GM19099 (cell line): ENCODE data around the gene CCDC180.

Experiments used
- POLR2A ChIP-seq: IDR thresholded peaks from 3 replicates; pipeline ENCODE4 v1.6.1; 2011; ENCODE audit warnings: low read depth; ENCODE audit not compliant: insufficient read length; ENCODE audit errors: extremely low read depth

CCDC180 gene

GRCh38 chr9:97324954-97325353 is 17.5 kb downstream of the CCDC180 start:
- TF ChIP-seq POLR2A, result no peak

GRCh38 chr9:97327562-97327961 is 20.1 kb downstream of the CCDC180 start:
- TF ChIP-seq POLR2A, result no peak

- no peak for TF ChIP-seq POLR2A
Observed at GRCh38 chr9:97332993-97333392, 25.5 kb downstream of the CCDC180 start.

GRCh38 chr9:97348871-97349270 is 41.4 kb downstream of the CCDC180 start:
- TF ChIP-seq POLR2A, result no peak

- no peak for TF ChIP-seq POLR2A
Observed at GRCh38 chr9:97349400-97349799, 41.9 kb downstream of the CCDC180 start.

- no peak for TF ChIP-seq POLR2A
Observed at GRCh38 chr9:97354637-97355036, 47.2 kb downstream of the CCDC180 start.

- no peak for TF ChIP-seq POLR2A
Observed at GRCh38 chr9:97357056-97357455, 49.6 kb downstream of the CCDC180 start.
